Retinal pigment epithelial cell (primary cell): ENCODE data around the gene SPECC1L.
"Not testable (repeated sequence)": the region's sequence is repeated elsewhere in the genome, so short reads cannot be mapped to it uniquely, and the experiment has no call there.

Experiments used
- DNase-seq: peaks from one replicate; pipeline ENCODE4 v3.0.0-alpha.2; 2010; ENCODE audit warnings: low read depth
- H3K4me3 ChIP-seq: 2 replicates; pipeline ENCODE4 v1.5.1; 2011; ENCODE audit warnings: mild to moderate bottlenecking, low read length, control low read depth, moderate library complexity
- TF ChIP-seq, protein P1 (sequence below): conservative IDR thresholded peaks from 2 replicates; pipeline ENCODE4 v1.5.1; 2011; ENCODE audit warnings: low read depth, low read length, control low read depth, inconsistent platforms

SPECC1L gene

DNA sequence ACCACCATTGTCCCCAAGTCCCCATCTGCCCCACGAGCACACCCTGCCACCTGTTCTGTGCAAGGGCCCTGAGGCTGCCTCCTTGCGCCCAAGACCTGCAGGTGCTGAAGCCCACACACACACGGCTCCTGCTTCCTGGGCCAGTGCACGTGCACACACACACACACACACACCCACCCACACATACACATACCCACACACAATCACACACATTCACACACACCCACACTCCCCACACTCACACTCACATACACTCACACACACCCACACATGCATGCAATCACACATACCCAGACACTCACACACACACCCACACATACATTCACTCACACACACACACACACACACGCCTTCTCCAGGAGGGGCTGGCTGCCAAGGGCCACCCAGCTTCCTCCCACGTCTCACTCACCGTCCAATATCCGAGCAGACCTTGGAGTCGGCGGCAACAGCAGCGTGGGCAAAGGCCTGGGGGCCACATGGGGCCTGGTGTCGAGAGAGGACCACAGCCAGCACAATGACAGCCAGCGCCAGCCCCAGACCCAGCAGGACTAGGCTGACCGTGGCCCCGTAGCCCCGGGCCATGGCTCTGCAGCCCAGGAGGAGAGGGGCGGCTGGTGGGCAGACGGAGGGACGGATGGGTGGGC, 26.4 kb upstream of the SPECC1L start:
- H3K4me3 ChIP-seq: no peak overlapping the region
- DNase-seq: no peak
- TF ChIP-seq, protein P1, sequence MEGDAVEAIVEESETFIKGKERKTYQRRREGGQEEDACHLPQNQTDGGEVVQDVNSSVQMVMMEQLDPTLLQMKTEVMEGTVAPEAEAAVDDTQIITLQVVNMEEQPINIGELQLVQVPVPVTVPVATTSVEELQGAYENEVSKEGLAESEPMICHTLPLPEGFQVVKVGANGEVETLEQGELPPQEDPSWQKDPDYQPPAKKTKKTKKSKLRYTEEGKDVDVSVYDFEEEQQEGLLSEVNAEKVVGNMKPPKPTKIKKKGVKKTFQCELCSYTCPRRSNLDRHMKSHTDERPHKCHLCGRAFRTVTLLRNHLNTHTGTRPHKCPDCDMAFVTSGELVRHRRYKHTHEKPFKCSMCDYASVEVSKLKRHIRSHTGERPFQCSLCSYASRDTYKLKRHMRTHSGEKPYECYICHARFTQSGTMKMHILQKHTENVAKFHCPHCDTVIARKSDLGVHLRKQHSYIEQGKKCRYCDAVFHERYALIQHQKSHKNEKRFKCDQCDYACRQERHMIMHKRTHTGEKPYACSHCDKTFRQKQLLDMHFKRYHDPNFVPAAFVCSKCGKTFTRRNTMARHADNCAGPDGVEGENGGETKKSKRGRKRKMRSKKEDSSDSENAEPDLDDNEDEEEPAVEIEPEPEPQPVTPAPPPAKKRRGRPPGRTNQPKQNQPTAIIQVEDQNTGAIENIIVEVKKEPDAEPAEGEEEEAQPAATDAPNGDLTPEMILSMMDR: no peak

DNA sequence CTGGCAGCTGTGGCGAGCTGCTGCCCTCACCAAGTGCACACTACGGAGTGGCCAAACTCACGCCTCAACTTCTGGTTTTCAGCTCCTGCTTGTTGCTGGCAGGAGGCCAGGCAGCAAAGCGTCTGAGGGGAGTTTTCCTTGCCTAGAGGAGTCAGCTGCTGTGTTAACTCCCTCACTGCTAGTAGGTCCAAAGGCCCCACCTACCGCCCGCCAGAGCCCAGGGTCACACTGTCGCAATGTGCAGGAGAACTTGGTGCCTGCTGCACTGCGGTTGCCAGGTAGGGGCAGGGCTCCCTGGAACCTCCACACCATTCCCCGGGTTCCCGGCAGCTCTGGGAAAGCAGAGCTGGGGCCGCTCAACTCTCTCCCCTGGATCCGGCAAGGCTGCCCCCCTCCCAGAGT, 25.6 kb upstream of the SPECC1L start, which contains the start of gene GGT5:
TSS of gene GGT5 (minus strand) at position 53 of the 402 bp plus-strand sequence. CDS start 357 bp downstream, outside the sequence.
- DNase-seq, H3K4me3 ChIP-seq: not testable (repeated sequence)

GRCh38 chr22:24245584-24246561, 24.8 kb upstream of the SPECC1L start:
- H3K4me3 ChIP-seq: not testable (repeated sequence)

GRCh38 chr22:24247011-24247507, 23.6 kb upstream of the SPECC1L start:
- DNase-seq: no peak
- TF ChIP-seq, protein P1: no peak
- H3K4me3 ChIP-seq: no peak overlapping the region

More at GRCh38 chr22:24245584-24246561, 24.8 kb upstream of the SPECC1L start:
- not testable (repeated sequence) for DNase-seq

DNA sequence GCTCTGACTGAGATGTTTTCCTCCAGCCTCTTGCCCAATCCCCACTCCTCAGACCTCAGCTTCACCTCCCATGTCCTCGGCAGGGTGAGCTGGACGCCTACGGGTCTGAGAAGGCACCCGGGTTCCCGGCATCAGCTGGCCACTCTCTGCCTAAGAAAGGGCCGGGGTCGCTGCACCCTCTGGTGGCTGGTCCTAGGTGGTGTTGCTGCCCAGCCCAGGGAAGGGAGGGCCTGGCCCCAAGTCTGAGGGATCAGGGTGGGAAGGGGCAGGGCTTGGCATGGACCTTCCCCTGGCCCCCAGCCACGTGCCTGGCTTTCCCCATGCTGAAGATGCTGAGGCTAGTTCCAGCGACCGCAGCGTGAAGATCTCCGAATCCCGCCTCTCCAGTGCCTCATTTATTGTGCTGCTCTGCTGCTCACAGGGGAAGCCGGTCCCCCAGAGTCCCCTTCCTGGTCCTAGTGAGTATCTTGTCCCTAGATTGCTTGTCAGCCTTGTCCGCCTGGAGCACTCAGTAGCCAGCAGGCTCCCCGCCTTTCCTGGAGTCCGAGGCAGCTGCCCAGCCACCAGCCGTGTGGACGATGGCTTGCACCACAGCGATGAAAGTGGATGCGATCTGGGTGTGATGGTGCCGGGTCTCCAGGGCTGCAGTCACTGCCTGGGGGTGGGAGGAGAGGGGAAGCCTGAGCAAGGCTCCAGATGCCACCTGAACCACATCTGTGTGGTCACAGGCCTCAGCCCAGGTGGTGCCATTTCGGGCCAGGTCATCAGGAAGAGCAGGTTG, 22.9 kb upstream of the SPECC1L start:
- peak; percentile 49 for DNase-seq
- TF ChIP-seq, protein P1: peak; percentile 84
- no peak overlapping the region for H3K4me3 ChIP-seq

- not testable (repeated sequence) for DNase-seq, H3K4me3 ChIP-seq
Observed at GRCh38 chr22:24248611-24249010, 22.0 kb upstream of the SPECC1L start.

- not testable (repeated sequence) for H3K4me3 ChIP-seq, DNase-seq
Observed at GRCh38 chr22:24249413-24249812, 21.2 kb upstream of the SPECC1L start.

DNA sequence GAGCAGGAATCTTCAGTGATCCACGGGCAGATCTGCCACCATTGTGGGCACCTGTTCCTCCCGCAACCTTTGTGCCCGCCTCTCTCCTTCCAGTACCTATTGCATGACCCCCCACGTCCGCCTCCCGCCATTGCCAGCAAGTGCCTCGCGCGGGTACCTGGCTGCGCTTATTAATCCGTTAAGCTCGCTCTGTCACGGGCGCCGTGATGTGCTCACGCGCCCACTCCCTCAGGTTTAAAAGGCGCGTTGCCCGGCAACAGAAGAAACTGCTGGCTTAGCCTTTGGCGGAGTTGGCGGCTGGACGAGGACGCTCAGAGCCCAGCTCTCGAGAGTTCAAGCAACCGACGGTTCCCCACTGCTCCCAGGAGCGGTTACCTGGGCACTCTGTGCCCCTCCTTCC, 19.3 kb upstream of the SPECC1L start:
- not testable (repeated sequence) for H3K4me3 ChIP-seq, DNase-seq

DNA sequence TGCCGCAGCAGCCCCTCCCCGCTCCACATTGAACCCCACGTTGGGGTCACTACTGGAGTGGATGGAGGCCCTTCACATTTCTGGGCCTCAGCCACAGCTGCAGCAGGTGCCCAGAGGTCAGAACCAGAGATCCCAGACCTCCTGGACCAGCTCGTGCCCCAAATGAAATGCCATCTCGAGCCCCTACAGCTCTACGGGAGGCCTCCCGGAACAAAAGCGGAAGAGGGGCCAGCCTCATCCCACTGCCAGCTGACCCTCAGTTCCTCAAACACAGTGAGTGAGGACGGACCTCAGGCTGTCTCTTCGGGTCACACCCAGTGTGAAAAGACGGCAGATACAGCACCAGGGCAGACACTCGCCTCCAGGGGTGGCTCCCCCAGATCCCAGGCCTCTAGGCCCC, 17.5 kb upstream of the SPECC1L start:
- H3K4me3 ChIP-seq, DNase-seq: not testable (repeated sequence)

GRCh38 chr22:24256136-24256535, 14.5 kb upstream of the SPECC1L start:
- not testable (repeated sequence) for H3K4me3 ChIP-seq, DNase-seq

- not testable (repeated sequence) for H3K4me3 ChIP-seq, DNase-seq
Observed at GRCh38 chr22:24256736-24257135, 13.9 kb upstream of the SPECC1L start.
